ENCODE measurements around the gene TAB2.
"Not testable (repeated sequence)": the region's sequence is repeated elsewhere in the genome, so short reads cannot be mapped to it uniquely, and the experiment has no call there.

The TAB2 gene

GRCh38 chr6:149319422-149319821 is 1.9 kb downstream of the TAB2 start:
- Histone ChIP-seq H3K4ac (ENCODE audit: low read depth, low read length) (no peak overlapping the region), H4K91ac (ENCODE audit: low read depth, low read length) (no peak overlapping the region), H3K27me3 (ENCODE audit: insufficient read depth, low read length) (no peaks in the 10 kb centered on the region), H4K8ac (ENCODE audit: low read depth, low read length) (no peak overlapping the region), H3K23ac (ENCODE audit: low read length) (no peak overlapping the region), H3K14ac (ENCODE audit: low read length) (no peak overlapping the region), H4K12ac (ENCODE audit: low read depth, low read length) (no peak overlapping the region), H3K9ac (ENCODE audit: low read length) (no peak overlapping the region), H2AK5ac (ENCODE audit: low read length) (no peak overlapping the region), H3K79me2 (ENCODE audit: control insufficient read depth, insufficient read depth, low read length, poor library complexity) (peaks cover 12% of the 10 kb centered on the region), H3K18ac (ENCODE audit: low read length) (no peak overlapping the region), H3K4me1 (ENCODE audit: control insufficient read depth in 1 of 2, insufficient read depth in 2 of 2, low read length in 2 of 2) (peaks cover 0 to 1% of the 10 kb centered on the region in 2 experiments), H3K79me1 (ENCODE audit: low read length) (peaks cover 14% of the 10 kb centered on the region), H3K27ac (ENCODE audit: low read depth, low read length) (no peak overlapping the region), H3K36me3 (ENCODE audit: control insufficient read depth in 1 of 2, insufficient read depth in 2 of 2, low read length in 2 of 2) (no peaks in the 10 kb centered on the region), H2BK12ac (ENCODE audit: low read length) (no peak overlapping the region), H3K9me3 (ENCODE audit: insufficient read depth, low read depth, low read length) (no peaks in the 10 kb centered on the region), H2BK120ac (ENCODE audit: insufficient read depth, low read length, poor library complexity) (no peak overlapping the region), H2BK5ac (ENCODE audit: low read depth, low read length, poor library complexity) (no peak overlapping the region), H2AFZ (ENCODE audit: insufficient read depth, low read length, poor library complexity) (no peak overlapping the region), H3K4me2 (ENCODE audit: low read length) (no peak overlapping the region), H3K4me3 (ENCODE audit: low read depth, low read length) (no peak overlapping the region)
- no CpG with 5 or more reads among the region's 3 CpGs for WGBS (ENCODE audit: extremely low coverage, insufficient coverage, insufficient read length)
- no peak for DNase-seq

GRCh38 chr6:149320016-149320415 is 2.5 kb downstream of the TAB2 start:
- not testable (repeated sequence) for H2AFZ ChIP-seq (ENCODE audit: insufficient read depth, low read length, poor library complexity); H3K4me1 ChIP-seq (ENCODE audit: control insufficient read depth in 1 of 2, insufficient read depth in 2 of 2, low read length in 2 of 2); H3K23ac ChIP-seq (ENCODE audit: low read length); H2AK5ac ChIP-seq (ENCODE audit: low read length); H4K91ac ChIP-seq (ENCODE audit: low read depth, low read length); H2BK12ac ChIP-seq (ENCODE audit: low read length); H3K4me2 ChIP-seq (ENCODE audit: low read length); H3K36me3 ChIP-seq (ENCODE audit: control insufficient read depth in 1 of 2, insufficient read depth in 2 of 2, low read length in 2 of 2); H3K4me3 ChIP-seq (ENCODE audit: low read depth, low read length); H2BK120ac ChIP-seq (ENCODE audit: insufficient read depth, low read length, poor library complexity); H4K8ac ChIP-seq (ENCODE audit: low read depth, low read length); H2BK5ac ChIP-seq (ENCODE audit: low read depth, low read length, poor library complexity); H3K9ac ChIP-seq (ENCODE audit: low read length); H3K18ac ChIP-seq (ENCODE audit: low read length); H4K12ac ChIP-seq (ENCODE audit: low read depth, low read length); H3K9me3 ChIP-seq (ENCODE audit: insufficient read depth, low read depth, low read length); H3K27me3 ChIP-seq (ENCODE audit: insufficient read depth, low read length); H3K27ac ChIP-seq (ENCODE audit: low read depth, low read length); DNase-seq; H3K14ac ChIP-seq (ENCODE audit: low read length)
- peak overlapping the region; percentile 83 for H3K4ac ChIP-seq (ENCODE audit: low read depth, low read length)
- peaks cover 12% of the 10 kb centered on the region for H3K79me2 ChIP-seq (ENCODE audit: control insufficient read depth, insufficient read depth, low read length, poor library complexity)
- no CpG with 5 or more reads among the region's 10 CpGs for WGBS (ENCODE audit: extremely low coverage, insufficient coverage, insufficient read length)
- peaks cover 14% of the 10 kb centered on the region for H3K79me1 ChIP-seq (ENCODE audit: low read length)

- DNase-seq: peak in 1 of 2 donors; percentile 37
- peaks cover 16% of the 10 kb centered on the region for H3K79me1 ChIP-seq (ENCODE audit: low read length)
Observed at GRCh38 chr6:149320796-149321195, 3.3 kb downstream of the TAB2 start.

GRCh38 chr6:149323353-149323752 is 5.8 kb downstream of the TAB2 start:
- Histone ChIP-seq H2BK12ac (ENCODE audit: low read length) (no peak overlapping the region), H3K9ac (ENCODE audit: low read length) (no peak overlapping the region), H4K12ac (ENCODE audit: low read depth, low read length) (no peak overlapping the region), H3K9me3 (ENCODE audit: insufficient read depth, low read depth, low read length) (no peaks in the 10 kb centered on the region), H3K36me3 (ENCODE audit: control insufficient read depth in 1 of 2, insufficient read depth in 2 of 2, low read length in 2 of 2) (no peaks in the 10 kb centered on the region), H3K4me2 (ENCODE audit: low read length) (no peak overlapping the region), H2BK120ac (ENCODE audit: insufficient read depth, low read length, poor library complexity) (no peak overlapping the region), H3K23ac (ENCODE audit: low read length) (no peak overlapping the region), H2AFZ (ENCODE audit: insufficient read depth, low read length, poor library complexity) (no peak overlapping the region), H2BK5ac (ENCODE audit: low read depth, low read length, poor library complexity) (no peak overlapping the region), H3K4me3 (ENCODE audit: low read depth, low read length) (no peak overlapping the region), H3K27ac (ENCODE audit: low read depth, low read length) (no peak overlapping the region), H3K27me3 (ENCODE audit: insufficient read depth, low read length) (no peaks in the 10 kb centered on the region), H3K4me1 (ENCODE audit: control insufficient read depth in 1 of 2, insufficient read depth in 2 of 2, low read length in 2 of 2) (peaks cover 0 to 5% of the 10 kb centered on the region in 2 experiments), H2AK5ac (ENCODE audit: low read length) (no peak overlapping the region), H4K8ac (ENCODE audit: low read depth, low read length) (no peak overlapping the region), H3K4ac (ENCODE audit: low read depth, low read length) (no peak overlapping the region), H4K91ac (ENCODE audit: low read depth, low read length) (no peak overlapping the region), H3K14ac (ENCODE audit: low read length) (no peak overlapping the region), H3K79me1 (ENCODE audit: low read length) (peaks cover 2% of the 10 kb centered on the region), H3K18ac (ENCODE audit: low read length) (no peak overlapping the region), H3K79me2 (ENCODE audit: control insufficient read depth, insufficient read depth, low read length, poor library complexity) (peaks cover 10% of the 10 kb centered on the region)
- no CpG with 5 or more reads among the region's 2 CpGs for WGBS (ENCODE audit: extremely low coverage, insufficient coverage, insufficient read length)
- DNase-seq: peak in 1 of 2 donors; percentile 43

More at GRCh38 chr6:149320796-149321195, 3.3 kb downstream of the TAB2 start:
- no peak overlapping the region for H2AFZ ChIP-seq (ENCODE audit: insufficient read depth, low read length, poor library complexity)
- no peaks in the 10 kb centered on the region for H3K36me3 ChIP-seq (ENCODE audit: control insufficient read depth in 1 of 2, insufficient read depth in 2 of 2, low read length in 2 of 2)
- H3K4ac ChIP-seq (ENCODE audit: low read depth, low read length): peak overlapping the region; percentile 89
- H3K4me1 ChIP-seq (ENCODE audit: control insufficient read depth in 1 of 2, insufficient read depth in 2 of 2, low read length in 2 of 2): peaks cover 0 to 2% of the 10 kb centered on the region in 2 experiments
- H2BK5ac ChIP-seq (ENCODE audit: low read depth, low read length, poor library complexity): no peak overlapping the region
- no peaks in the 10 kb centered on the region for H3K27me3 ChIP-seq (ENCODE audit: insufficient read depth, low read length)
- no peak overlapping the region for H3K18ac ChIP-seq (ENCODE audit: low read length)
- H4K12ac ChIP-seq (ENCODE audit: low read depth, low read length): no peak overlapping the region
- H2BK120ac ChIP-seq (ENCODE audit: insufficient read depth, low read length, poor library complexity): no peak overlapping the region
- H4K91ac ChIP-seq (ENCODE audit: low read depth, low read length): no peak overlapping the region
- H3K9ac ChIP-seq (ENCODE audit: low read length): no peak overlapping the region
- H3K4me2 ChIP-seq (ENCODE audit: low read length): no peak overlapping the region
- H2AK5ac ChIP-seq (ENCODE audit: low read length): no peak overlapping the region
- H3K9me3 ChIP-seq (ENCODE audit: insufficient read depth, low read depth, low read length): no peaks in the 10 kb centered on the region
- no peak overlapping the region for H3K27ac ChIP-seq (ENCODE audit: low read depth, low read length)
- no peak overlapping the region for H3K14ac ChIP-seq (ENCODE audit: low read length)
- H3K4me3 ChIP-seq (ENCODE audit: low read depth, low read length): no peak overlapping the region
- no peak overlapping the region for H2BK12ac ChIP-seq (ENCODE audit: low read length)
- H3K23ac ChIP-seq (ENCODE audit: low read length): no peak overlapping the region
- no peak overlapping the region for H4K8ac ChIP-seq (ENCODE audit: low read depth, low read length)
- H3K79me2 ChIP-seq (ENCODE audit: control insufficient read depth, insufficient read depth, low read length, poor library complexity): peaks cover 14% of the 10 kb centered on the region

Data from trophoblast cell (in vitro differentiated cells and primary cell).